Gastroesophageal sphincter (tissue), 4 donors: ENCODE data around the gene UBE2E2. TPM values are rescaled to one million over a fixed set of nuclear protein-coding genes. Genes with fewer than 3 reads are reported as not detected.

Experiments used
- ATAC-seq: fragments of 150-250 bp; one replicate; pipeline ENCODE4 v1.9.1; 2016; ENCODE audit warnings: mild to moderate bottlenecking, moderate library complexity
- H3K27ac ChIP-seq, 4 donors: fragments of 200-600 bp; sonication (generic) in 3 of 4; 1 replicate in 3 of 4; 2 replicates in 1 of 4; pipeline ENCODE4 v1.5.1; 2016 to 2019
- H3K27me3 ChIP-seq: fragments of 200-600 bp; sonication (generic); one replicate; pipeline ENCODE4 v1.5.1; 2019
- H3K36me3 ChIP-seq, 2 donors: fragments of 200-600 bp; sonication (generic); one replicate each; pipeline ENCODE4 v1.5.1; 2019; ENCODE audit warnings: control low read depth in 1 of 2
- H3K4me1 ChIP-seq, 3 donors: fragments of 200-600 bp; sonication (generic); 1 replicate in 2 of 3; 2 replicates in 1 of 3; pipeline ENCODE4 v1.5.1; 2016 to 2019; ENCODE audit warnings: control low read depth in 2 of 3
- H3K4me3 ChIP-seq, 2 donors: fragments of 200-600 bp; sonication (generic); one replicate each; pipeline ENCODE4 v1.5.1; 2019; ENCODE audit warnings: mild to moderate bottlenecking in 1 of 2, moderate library complexity in 1 of 2
- H3K9me3 ChIP-seq, 3 donors: fragments of 200-600 bp; sonication (generic); one replicate each; pipeline ENCODE4 v1.5.1; 2017 to 2019; ENCODE audit warnings: control low read depth in 2 of 3
- EP300 ChIP-seq: sonication (generic); formaldehyde crosslinking; IDR thresholded peaks from one replicate; pipeline ENCODE4 v1.6.1; 2017; ENCODE audit warnings: antibody characterized with exemption, mild to moderate bottlenecking
- POLR2A ChIP-seq, 2 donors: fragments of 450-650 bp; IDR thresholded peaks; one replicate each; pipeline ENCODE4 v1.6.1; 2017; ENCODE audit warnings: antibody characterized with exemption in 2 of 2, mild to moderate bottlenecking in 2 of 2, moderate library complexity in 1 of 2
- POLR2AphosphoS5 ChIP-seq: sonication (generic); formaldehyde crosslinking; IDR thresholded peaks from one replicate; pipeline ENCODE4 v1.6.1; 2017; ENCODE audit warnings: antibody characterized with exemption
- WGBS, 2 donors: methylation state at CpG; one replicate each; pipeline ENCODE4 v1.1.5; 2018; ENCODE audit warnings: low coverage in 1 of 2; 5-methylcytosine and 5-hydroxymethylcytosine counted together
- total RNA-seq, 4 donors: library from RNA; depleted of rRNA; stranded (reverse); fragments of >200 nt; gene quantifications; one replicate each; pipeline ENCODE4 v1.1.0, GENCODE V29; 2016
- TF ChIP-seq, protein P1 (sequence below), 4 experiments: fragments of 200-600 bp in 2 of 4; fragments of 450-650 bp in 2 of 4; sonication (generic) in 1 of 4; IDR thresholded peaks; one replicate each; pipeline ENCODE4 v1.5.1; 2017 to 2019; ENCODE audit warnings: antibody characterized with exemption in 4 of 4, mild to moderate bottlenecking in 2 of 4, moderate library complexity in 2 of 4

UBE2E2 gene
- total RNA-seq, 4 donors from 2014 or later, result 35.8 to 114 (median 70.2) TPM

- Histone ChIP-seq H3K4me1 (peaks cover 0 to 13% (median 0%) of the 10 kb centered on the region in 3 donors), H3K27ac (no peak overlapping the region), H3K27me3 (no peaks in the 10 kb centered on the region), H3K9me3 (no peaks in the 10 kb centered on the region), H3K36me3 (peaks cover 0 to 7% of the 10 kb centered on the region in 2 donors), H3K4me3 (no peak overlapping the region)
- TF ChIP-seq POLR2AphosphoS5, result no peak
- TF ChIP-seq, protein P1, sequence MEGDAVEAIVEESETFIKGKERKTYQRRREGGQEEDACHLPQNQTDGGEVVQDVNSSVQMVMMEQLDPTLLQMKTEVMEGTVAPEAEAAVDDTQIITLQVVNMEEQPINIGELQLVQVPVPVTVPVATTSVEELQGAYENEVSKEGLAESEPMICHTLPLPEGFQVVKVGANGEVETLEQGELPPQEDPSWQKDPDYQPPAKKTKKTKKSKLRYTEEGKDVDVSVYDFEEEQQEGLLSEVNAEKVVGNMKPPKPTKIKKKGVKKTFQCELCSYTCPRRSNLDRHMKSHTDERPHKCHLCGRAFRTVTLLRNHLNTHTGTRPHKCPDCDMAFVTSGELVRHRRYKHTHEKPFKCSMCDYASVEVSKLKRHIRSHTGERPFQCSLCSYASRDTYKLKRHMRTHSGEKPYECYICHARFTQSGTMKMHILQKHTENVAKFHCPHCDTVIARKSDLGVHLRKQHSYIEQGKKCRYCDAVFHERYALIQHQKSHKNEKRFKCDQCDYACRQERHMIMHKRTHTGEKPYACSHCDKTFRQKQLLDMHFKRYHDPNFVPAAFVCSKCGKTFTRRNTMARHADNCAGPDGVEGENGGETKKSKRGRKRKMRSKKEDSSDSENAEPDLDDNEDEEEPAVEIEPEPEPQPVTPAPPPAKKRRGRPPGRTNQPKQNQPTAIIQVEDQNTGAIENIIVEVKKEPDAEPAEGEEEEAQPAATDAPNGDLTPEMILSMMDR (IDR thresholded peaks at IDR 0.05), result no peak
- TF ChIP-seq POLR2A (IDR thresholded peaks at IDR 0.05), result no peak
- TF ChIP-seq EP300, result no peak
- WGBS, 2 donors, result 89 to 94% methylated on average over 4 to 6 of the region's 7 CpGs
- no peak for ATAC-seq
Measured at GRCh38 chr3:23489300-23490158, 286.4 kb downstream of the UBE2E2 start.

GRCh38 chr3:23490459-23490858 is 287.3 kb downstream of the UBE2E2 start:
- TF ChIP-seq EP300 (no peak), POLR2A (IDR thresholded peaks at IDR 0.05) (no peak), POLR2AphosphoS5 (no peak)
- TF ChIP-seq, protein P1 (IDR thresholded peaks at IDR 0.05), result no peak
- H3K27me3 ChIP-seq, result no peaks in the 10 kb centered on the region
- no peak overlapping the region for H3K4me3 ChIP-seq
- peaks cover 0 to 19% (median 4%) of the 10 kb centered on the region in 3 donors for H3K4me1 ChIP-seq
- WGBS, 2 donors, result 11 to 48% methylated on average over 3 of the region's 3 CpGs
- H3K9me3 ChIP-seq, result no peaks in the 10 kb centered on the region
- H3K36me3 ChIP-seq, result peaks cover 0 to 7% of the 10 kb centered on the region in 2 donors
- ATAC-seq, result no peak
- H3K27ac ChIP-seq, result no peak overlapping the region

- TF ChIP-seq, protein P1 (IDR thresholded peaks at IDR 0.05), result no peak
- Histone ChIP-seq H3K9me3 (no peaks in the 10 kb centered on the region), H3K4me1 (peaks cover 0 to 19% (median 4%) of the 10 kb centered on the region in 3 donors), H3K27ac (no peak overlapping the region), H3K27me3 (no peaks in the 10 kb centered on the region), H3K4me3 (no peak overlapping the region), H3K36me3 (peaks cover 0 to under 1% of the 10 kb centered on the region in 2 donors)
- ATAC-seq, result no peak
Measured at GRCh38 chr3:23492057-23492456, 288.9 kb downstream of the UBE2E2 start.

DNA sequence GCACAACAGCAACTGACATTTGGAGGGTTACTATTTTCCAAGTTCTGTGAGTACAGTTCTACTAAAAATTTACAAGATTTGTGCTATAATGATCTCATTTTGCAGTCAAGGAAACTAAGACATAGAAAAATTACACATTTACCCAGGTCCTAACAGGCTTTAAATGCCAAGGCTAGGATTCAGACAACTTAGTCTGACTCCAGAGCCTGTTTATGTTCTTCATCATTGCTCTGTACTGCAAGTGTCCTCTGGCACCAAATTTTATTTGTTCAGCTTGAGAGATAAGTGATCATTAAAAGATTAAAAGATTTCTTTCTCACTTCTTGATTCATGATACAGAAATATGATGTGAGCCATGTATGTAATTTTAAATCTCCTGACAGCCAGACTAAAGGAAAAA is 290.8 kb downstream of the UBE2E2 start:
- no peaks in the 10 kb centered on the region for H3K27me3 ChIP-seq
- H3K4me1 ChIP-seq, result peaks cover 0 to 19% (median 4%) of the 10 kb centered on the region in 3 donors
- no peak overlapping the region for H3K27ac ChIP-seq
- no peak overlapping the region for H3K4me3 ChIP-seq
- H3K9me3 ChIP-seq, result no peaks in the 10 kb centered on the region
- no peaks in the 10 kb centered on the region for H3K36me3 ChIP-seq
- no peak for ATAC-seq
- TF ChIP-seq, protein P1 (IDR thresholded peaks at IDR 0.05), result no peak
- no peak for TF ChIP-seq POLR2A (IDR thresholded peaks at IDR 0.05)
- TF ChIP-seq POLR2AphosphoS5, result no peak
- no peak for TF ChIP-seq EP300

GRCh38 chr3:23494967-23495366 is 291.8 kb downstream of the UBE2E2 start:
- Histone ChIP-seq H3K4me1 (peaks cover 0 to 19% (median 4%) of the 10 kb centered on the region in 3 donors), H3K36me3 (no peaks in the 10 kb centered on the region), H3K9me3 (no peaks in the 10 kb centered on the region), H3K27ac (no peak overlapping the region), H3K4me3 (no peak overlapping the region), H3K27me3 (no peaks in the 10 kb centered on the region)
- 100% methylated on average over 1 of the region's 1 CpG for WGBS, 2 donors
- no peak for ATAC-seq
- TF ChIP-seq, protein P1 (IDR thresholded peaks at IDR 0.05), result no peak
- no peak for TF ChIP-seq POLR2A (IDR thresholded peaks at IDR 0.05)
- TF ChIP-seq POLR2AphosphoS5, result no peak
- TF ChIP-seq EP300, result no peak
